Measurements from ENCODE around the gene CHD6.

The CHD6 gene

GRCh38 chr20:41436679-41437078, 181.5 kb downstream of the CHD6 start:
- Histone ChIP-seq H3K4me3 (ENCODE audit: low read length) (no peak overlapping the region), H3K9ac (ENCODE audit: low read depth, low read length) (no peak overlapping the region), H3K36me3 (ENCODE audit: insufficient read depth, low read length) (peaks cover 80% of the 10 kb centered on the region), H3K4me1 (ENCODE audit: insufficient read depth, low read length) (no peaks in the 10 kb centered on the region), H3K27ac (ENCODE audit: low read depth, low read length) (no peak overlapping the region), H3K27me3 (ENCODE audit: insufficient read depth, low read length) (no peaks in the 10 kb centered on the region), H3K9me3 (ENCODE audit: insufficient read depth, low read depth, low read length) (no peaks in the 10 kb centered on the region)
- WGBS: 99% methylated on average over 4 of the region's 4 CpGs

- H3K9me3 ChIP-seq (ENCODE audit: insufficient read depth, low read depth, low read length): no peaks in the 10 kb centered on the region
- H3K4me3 ChIP-seq (ENCODE audit: low read length): no peak overlapping the region
- no peaks in the 10 kb centered on the region for H3K27me3 ChIP-seq (ENCODE audit: insufficient read depth, low read length)
- no peaks in the 10 kb centered on the region for H3K4me1 ChIP-seq (ENCODE audit: insufficient read depth, low read length)
- H3K36me3 ChIP-seq (ENCODE audit: insufficient read depth, low read length): peaks cover 78% of the 10 kb centered on the region
- WGBS: 88% methylated on average over 3 of the region's 4 CpGs
- H3K27ac ChIP-seq (ENCODE audit: low read depth, low read length): no peak overlapping the region
- H3K9ac ChIP-seq (ENCODE audit: low read depth, low read length): no peak overlapping the region
Observed at GRCh38 chr20:41433203-41433602, 185.0 kb downstream of the CHD6 start.

GRCh38 chr20:41432746-41433145, 185.4 kb downstream of the CHD6 start:
- Histone ChIP-seq H3K27me3 (ENCODE audit: insufficient read depth, low read length) (no peaks in the 10 kb centered on the region), H3K27ac (ENCODE audit: low read depth, low read length) (no peak overlapping the region), H3K4me1 (ENCODE audit: insufficient read depth, low read length) (no peaks in the 10 kb centered on the region), H3K9me3 (ENCODE audit: insufficient read depth, low read depth, low read length) (no peaks in the 10 kb centered on the region), H3K36me3 (ENCODE audit: insufficient read depth, low read length) (peaks cover 78% of the 10 kb centered on the region), H3K4me3 (ENCODE audit: low read length) (no peak overlapping the region), H3K9ac (ENCODE audit: low read depth, low read length) (no peak overlapping the region)

GRCh38 chr20:41428285-41428684, 189.9 kb downstream of the CHD6 start:
- WGBS: 93% methylated on average over 3 of the region's 3 CpGs
- Histone ChIP-seq H3K4me3 (ENCODE audit: low read length) (no peak overlapping the region), H3K36me3 (ENCODE audit: insufficient read depth, low read length) (peaks cover 78% of the 10 kb centered on the region), H3K27ac (ENCODE audit: low read depth, low read length) (no peak overlapping the region), H3K9me3 (ENCODE audit: insufficient read depth, low read depth, low read length) (no peaks in the 10 kb centered on the region), H3K9ac (ENCODE audit: low read depth, low read length) (no peak overlapping the region), H3K27me3 (ENCODE audit: insufficient read depth, low read length) (no peaks in the 10 kb centered on the region), H3K4me1 (ENCODE audit: insufficient read depth, low read length) (no peaks in the 10 kb centered on the region)

GRCh38 chr20:41427833-41428232, 190.3 kb downstream of the CHD6 start:
- Histone ChIP-seq H3K36me3 (ENCODE audit: insufficient read depth, low read length) (peaks cover 81% of the 10 kb centered on the region), H3K9ac (ENCODE audit: low read depth, low read length) (no peak overlapping the region)

GRCh38 chr20:41426976-41427375, 191.2 kb downstream of the CHD6 start:
- WGBS: 91% methylated on average over 8 of the region's 8 CpGs

More at GRCh38 chr20:41427833-41428232, 190.3 kb downstream of the CHD6 start:
- Histone ChIP-seq H3K27ac (ENCODE audit: low read depth, low read length) (no peak overlapping the region), H3K9me3 (ENCODE audit: insufficient read depth, low read depth, low read length) (no peaks in the 10 kb centered on the region), H3K4me1 (ENCODE audit: insufficient read depth, low read length) (no peaks in the 10 kb centered on the region), H3K27me3 (ENCODE audit: insufficient read depth, low read length) (no peaks in the 10 kb centered on the region), H3K4me3 (ENCODE audit: low read length) (no peak overlapping the region)
- whole genome bisulfite sequencing: 78% methylated on average over 1 of the region's 1 CpG

DNA sequence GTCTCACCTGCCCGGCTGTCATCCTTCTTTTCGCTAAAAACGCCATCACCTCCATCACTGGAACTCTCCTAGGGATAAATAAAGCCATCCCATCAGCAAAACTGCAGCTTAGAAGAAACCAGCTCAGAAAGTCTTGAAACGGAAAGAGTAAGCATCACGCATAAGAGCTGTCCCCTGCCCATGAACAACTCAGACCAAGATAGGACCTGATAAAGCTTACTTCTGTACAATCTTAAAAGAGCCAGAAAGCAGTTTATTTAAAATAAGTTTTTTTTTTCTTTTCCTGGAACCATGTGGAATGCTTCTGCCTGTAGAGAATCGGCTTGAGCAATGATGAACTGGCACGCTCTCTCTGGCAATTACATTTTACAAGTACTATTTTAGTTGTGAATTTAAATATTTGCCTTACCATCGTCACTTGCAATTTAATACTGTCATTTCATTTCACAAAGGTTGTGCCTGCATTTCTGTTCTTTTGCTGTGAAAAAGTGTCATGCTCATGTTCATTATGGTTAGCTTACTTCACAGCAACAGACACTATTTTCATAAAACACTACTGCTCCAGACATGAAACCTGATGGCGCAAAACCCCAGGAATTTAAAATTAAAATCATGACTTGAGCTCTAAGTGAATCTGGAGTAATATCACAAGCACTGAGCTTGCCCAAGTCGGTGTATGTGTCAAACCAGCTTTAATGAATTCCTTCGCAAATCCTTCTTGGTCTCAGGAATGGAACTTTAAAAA, 191.9 kb downstream of the CHD6 start:
- Histone ChIP-seq H3K27me3 (ENCODE audit: insufficient read depth, low read length) (no peaks in the 10 kb centered on the region), H3K9me3 (ENCODE audit: insufficient read depth, low read depth, low read length) (no peaks in the 10 kb centered on the region), H3K9ac (ENCODE audit: low read depth, low read length) (no peak overlapping the region), H3K27ac (ENCODE audit: low read depth, low read length) (no peak overlapping the region), H3K36me3 (ENCODE audit: insufficient read depth, low read length) (peaks cover 95% of the 10 kb centered on the region), H3K4me3 (ENCODE audit: low read length) (no peak overlapping the region), H3K4me1 (ENCODE audit: insufficient read depth, low read length) (no peaks in the 10 kb centered on the region)
- WGBS: 92% methylated on average over 8 of the region's 11 CpGs

More at GRCh38 chr20:41426976-41427375, 191.2 kb downstream of the CHD6 start:
- no peaks in the 10 kb centered on the region for H3K27me3 ChIP-seq (ENCODE audit: insufficient read depth, low read length)
- no peaks in the 10 kb centered on the region for H3K4me1 ChIP-seq (ENCODE audit: insufficient read depth, low read length)
- peaks cover 90% of the 10 kb centered on the region for H3K36me3 ChIP-seq (ENCODE audit: insufficient read depth, low read length)
- no peaks in the 10 kb centered on the region for H3K9me3 ChIP-seq (ENCODE audit: insufficient read depth, low read depth, low read length)
- H3K27ac ChIP-seq (ENCODE audit: low read depth, low read length): no peak overlapping the region
- H3K4me3 ChIP-seq (ENCODE audit: low read length): no peak overlapping the region
- H3K9ac ChIP-seq (ENCODE audit: low read depth, low read length): no peak overlapping the region

GRCh38 chr20:41425180-41425884, 192.8 kb downstream of the CHD6 start:
- no peak overlapping the region for H3K27ac ChIP-seq (ENCODE audit: low read depth, low read length)
- H3K36me3 ChIP-seq (ENCODE audit: insufficient read depth, low read length): peaks cover 97% of the 10 kb centered on the region
- no peaks in the 10 kb centered on the region for H3K4me1 ChIP-seq (ENCODE audit: insufficient read depth, low read length)
- WGBS: 90% methylated on average over 10 of the region's 10 CpGs
- no peaks in the 10 kb centered on the region for H3K27me3 ChIP-seq (ENCODE audit: insufficient read depth, low read length)
- H3K9me3 ChIP-seq (ENCODE audit: insufficient read depth, low read depth, low read length): no peaks in the 10 kb centered on the region
- no peak overlapping the region for H3K9ac ChIP-seq (ENCODE audit: low read depth, low read length)
- no peak overlapping the region for H3K4me3 ChIP-seq (ENCODE audit: low read length)

- no peak overlapping the region for H3K27ac ChIP-seq (ENCODE audit: low read depth, low read length)
- H3K4me1 ChIP-seq (ENCODE audit: insufficient read depth, low read length): no peaks in the 10 kb centered on the region
- H3K36me3 ChIP-seq (ENCODE audit: insufficient read depth, low read length): peaks cover 98% of the 10 kb centered on the region
- no peaks in the 10 kb centered on the region for H3K27me3 ChIP-seq (ENCODE audit: insufficient read depth, low read length)
- H3K4me3 ChIP-seq (ENCODE audit: low read length): no peak overlapping the region
- no peaks in the 10 kb centered on the region for H3K9me3 ChIP-seq (ENCODE audit: insufficient read depth, low read depth, low read length)
- 83% methylated on average over 1 of the region's 1 CpG for WGBS
- H3K9ac ChIP-seq (ENCODE audit: low read depth, low read length): no peak overlapping the region
Observed at GRCh38 chr20:41424546-41424945, 193.6 kb downstream of the CHD6 start.

- peaks cover 97% of the 10 kb centered on the region for H3K36me3 ChIP-seq (ENCODE audit: insufficient read depth, low read length)
- no peaks in the 10 kb centered on the region for H3K9me3 ChIP-seq (ENCODE audit: insufficient read depth, low read depth, low read length)
- 100% methylated on average over 2 of the region's 3 CpGs for WGBS
Observed at GRCh38 chr20:41424011-41424410, 194.2 kb downstream of the CHD6 start.

DNA sequence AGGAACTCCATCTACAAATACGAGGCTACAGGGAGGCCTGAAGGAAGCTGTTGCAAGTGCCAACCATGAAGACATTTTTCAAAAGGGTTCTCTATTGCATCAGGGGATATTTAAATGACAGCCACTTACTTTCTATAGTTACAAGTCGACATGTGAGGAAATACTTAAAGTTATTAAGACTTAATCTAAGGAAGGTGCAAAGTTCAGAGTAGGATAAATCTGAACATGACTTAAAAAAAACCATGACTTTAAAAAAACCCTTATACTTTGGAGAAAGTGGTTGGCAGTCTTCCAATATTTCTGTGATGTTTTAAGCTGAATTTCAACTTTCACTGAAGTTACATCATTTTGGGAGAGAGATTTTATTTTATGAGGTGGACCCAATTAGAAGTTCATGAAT, 195.2 kb downstream of the CHD6 start:
- H3K36me3 ChIP-seq (ENCODE audit: insufficient read depth, low read length): peaks cover 97% of the 10 kb centered on the region
- H3K27me3 ChIP-seq (ENCODE audit: insufficient read depth, low read length): no peaks in the 10 kb centered on the region
- H3K4me1 ChIP-seq (ENCODE audit: insufficient read depth, low read length): no peaks in the 10 kb centered on the region
- no peak overlapping the region for H3K9ac ChIP-seq (ENCODE audit: low read depth, low read length)
- no peak overlapping the region for H3K27ac ChIP-seq (ENCODE audit: low read depth, low read length)
- no peaks in the 10 kb centered on the region for H3K9me3 ChIP-seq (ENCODE audit: insufficient read depth, low read depth, low read length)
- WGBS: 100% methylated on average over 1 of the region's 2 CpGs
- no peak overlapping the region for H3K4me3 ChIP-seq (ENCODE audit: low read length)

More at GRCh38 chr20:41424011-41424410, 194.2 kb downstream of the CHD6 start:
- H3K4me3 ChIP-seq (ENCODE audit: low read length): no peak overlapping the region
- H3K4me1 ChIP-seq (ENCODE audit: insufficient read depth, low read length): no peaks in the 10 kb centered on the region
- no peak overlapping the region for H3K9ac ChIP-seq (ENCODE audit: low read depth, low read length)
- H3K27ac ChIP-seq (ENCODE audit: low read depth, low read length): no peak overlapping the region
- H3K27me3 ChIP-seq (ENCODE audit: insufficient read depth, low read length): no peaks in the 10 kb centered on the region
